Astrocyte of the spinal cord (primary cell): Measurements from ENCODE around the gene ZNF141.
A peak's percentile ranks its signal among the peaks of the same experiment; 100 is the strongest.

Source experiments
- DNase-seq: peaks from one replicate; pipeline ENCODE4 v3.0.0; 2011; ENCODE audit warnings: low read depth, low spot score
- H3K4me3 ChIP-seq: 2 replicates; pipeline ENCODE4 v1.5.1; 2011; ENCODE audit warnings: low read depth, mild to moderate bottlenecking, low read length, moderate library complexity
- CTCF ChIP-seq: IDR thresholded peaks from 2 replicates; pipeline ENCODE4 v1.5.1; 2012; ENCODE audit warnings: low read depth, mild to moderate bottlenecking, low read length, inconsistent platforms
- in situ Hi-C: cut with HindIII; loops from 2 replicates; pipeline ENCODE4 v1.10.0; 2017; ENCODE audit warnings: low sequenced_read_pairs

Gene ZNF141

GRCh38 chr4:309807-310206 lies 27.8 kb upstream of the ZNF141 start:
- no peak overlapping the region for H3K4me3 ChIP-seq
- no peak for TF ChIP-seq CTCF
- DNase-seq = no peak
- in situ Hi-C loops = no loop called here

- DNase-seq = no peak
- no peak overlapping the region for H3K4me3 ChIP-seq
- TF ChIP-seq CTCF = no peak
- in situ Hi-C loops = no loop called here
Measured at GRCh38 chr4:314296-314903, 23.2 kb upstream of the ZNF141 start.

GRCh38 chr4:328729-329128 lies 8.9 kb upstream of the ZNF141 start:
- in situ Hi-C loops = no loop called here
- no peak overlapping the region for H3K4me3 ChIP-seq
- DNase-seq = no peak
- no peak for TF ChIP-seq CTCF

GRCh38 chr4:335515-335914 lies 2.1 kb upstream of the ZNF141 start:
- TF ChIP-seq CTCF = no peak
- no peak overlapping the region for H3K4me3 ChIP-seq
- in situ Hi-C loops = no loop called here
- DNase-seq = no peak

GRCh38 chr4:336099-336892 lies 1.3 kb upstream of the ZNF141 start:
- in situ Hi-C loops = no loop called here
- TF ChIP-seq CTCF = no peak
- DNase-seq = no peak
- H3K4me3 ChIP-seq = peak overlapping the region; percentile 85

GRCh38 chr4:336893-337142 lies 796 bp upstream of the ZNF141 start:
- no peak for DNase-seq
- in situ Hi-C loops = no loop called here
- H3K4me3 ChIP-seq = peak overlapping the region; percentile 85
- no peak for TF ChIP-seq CTCF
